Adrenal gland (tissue), 5 donors: ENCODE results near the gene EZH1.
A peak's percentile ranks its signal among the peaks of the same experiment; 100 is the strongest.

ENCODE experiments used
- POLR2A ChIP-seq, 2 donors: fragments of 450-650 bp; IDR thresholded peaks; one replicate each; pipeline ENCODE4 v1.6.1; 2017; ENCODE audit warnings: antibody characterized with exemption in 2 of 2, mild to moderate bottlenecking in 2 of 2, moderate library complexity in 1 of 2
- TF ChIP-seq, protein P1 (sequence below), 6 experiments: fragments of 450-650 bp in 4 of 6; fragments of 200-600 bp in 2 of 6; sonication (generic) in 1 of 6; IDR thresholded peaks; 1 replicate in 5 of 6; 2 replicates in 1 of 6; pipeline versions ENCODE4 v1.5.1 to v1.8.0; 2016 to 2021; ENCODE audit warnings: antibody characterized with exemption in 6 of 6, mild to moderate bottlenecking in 2 of 6, moderate library complexity in 1 of 6
- donor health status: DM: no; HTN: no; CAD: no.

DNA sequence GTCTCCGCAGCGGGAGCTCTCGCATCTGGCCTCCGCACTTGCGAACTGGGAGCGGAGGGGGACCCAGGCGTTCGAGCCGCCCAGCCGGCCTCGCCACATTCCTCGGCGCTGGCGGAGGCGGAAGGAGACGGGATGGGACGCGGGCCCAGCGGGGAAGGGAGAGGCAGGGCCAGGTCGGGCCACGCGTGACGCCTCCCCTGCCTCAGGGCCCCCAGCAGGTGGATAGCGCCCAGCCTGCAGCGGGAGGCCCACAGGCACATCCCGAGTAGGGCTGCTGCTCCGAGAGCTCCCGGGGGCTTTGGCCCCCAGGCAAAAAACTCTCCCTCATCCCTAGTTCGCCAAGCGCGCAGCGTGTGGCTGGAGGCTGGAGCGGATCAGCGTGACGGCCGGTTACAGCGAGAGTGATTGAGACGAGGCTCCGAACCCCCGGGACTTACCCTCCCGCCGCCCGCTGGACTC lies 68.8 kb downstream of the EZH1 start:
- TF ChIP-seq, protein P1, sequence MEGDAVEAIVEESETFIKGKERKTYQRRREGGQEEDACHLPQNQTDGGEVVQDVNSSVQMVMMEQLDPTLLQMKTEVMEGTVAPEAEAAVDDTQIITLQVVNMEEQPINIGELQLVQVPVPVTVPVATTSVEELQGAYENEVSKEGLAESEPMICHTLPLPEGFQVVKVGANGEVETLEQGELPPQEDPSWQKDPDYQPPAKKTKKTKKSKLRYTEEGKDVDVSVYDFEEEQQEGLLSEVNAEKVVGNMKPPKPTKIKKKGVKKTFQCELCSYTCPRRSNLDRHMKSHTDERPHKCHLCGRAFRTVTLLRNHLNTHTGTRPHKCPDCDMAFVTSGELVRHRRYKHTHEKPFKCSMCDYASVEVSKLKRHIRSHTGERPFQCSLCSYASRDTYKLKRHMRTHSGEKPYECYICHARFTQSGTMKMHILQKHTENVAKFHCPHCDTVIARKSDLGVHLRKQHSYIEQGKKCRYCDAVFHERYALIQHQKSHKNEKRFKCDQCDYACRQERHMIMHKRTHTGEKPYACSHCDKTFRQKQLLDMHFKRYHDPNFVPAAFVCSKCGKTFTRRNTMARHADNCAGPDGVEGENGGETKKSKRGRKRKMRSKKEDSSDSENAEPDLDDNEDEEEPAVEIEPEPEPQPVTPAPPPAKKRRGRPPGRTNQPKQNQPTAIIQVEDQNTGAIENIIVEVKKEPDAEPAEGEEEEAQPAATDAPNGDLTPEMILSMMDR (IDR thresholded peaks at IDR 0.05): peak in 1 of 6 experiments; percentile 24
- peak in 1 of 2 donors; percentile 40 for TF ChIP-seq POLR2A (IDR thresholded peaks at IDR 0.05)
